IMR-90 (cell line): Measurements from ENCODE around the gene WNT11. TPM values are rescaled to one million over a fixed set of nuclear protein-coding genes. Genes with fewer than 3 reads are reported as not detected.

Source experiments
- ATAC-seq: fragments of 200-7000 bp; cut with Tn5 transposase; 2 replicates; pipeline ENCODE4 v1.9.1; 2020; ENCODE audit warnings: low read depth, mild to moderate bottlenecking, moderate library complexity
- BruUV-seq: library from RNA; stranded (reverse); fragments of 400-500 nt; replicated peaks from 2 replicates; lab custom pipeline; 2021; lab: Mats Ljungman, UMichigan
- CTCF ChIA-PET: fragments of 300-600 bp; formaldehyde crosslinking; extraction: SDS; loops from one replicate; lab custom pipeline; 2021; ENCODE audit warnings: antibody characterized with exemption; lab: Yijun Ruan, JAX
- POLR2A ChIA-PET: fragments of 300-600 bp; sonication (Branson Sonifier 250); formaldehyde crosslinking; loops from one replicate; lab custom pipeline; 2022; ENCODE audit warnings: antibody characterized with exemption; ENCODE audit not compliant: unreplicated experiment; lab: Charles Lee
- DNase-seq: peaks from one replicate; pipeline ENCODE4 v3.0.0; 2013
- H2AFZ ChIP-seq: replicated peaks from 2 replicates; pipeline ENCODE3; 2013; ENCODE audit warnings: low read length, mild to moderate bottlenecking; ENCODE audit not compliant: poor library complexity
- H2AK5ac ChIP-seq: 2 replicates; pipeline ENCODE4 v1.6.1; 2013; ENCODE audit warnings: low read depth, low read length, inconsistent platforms
- H2AK9ac ChIP-seq: replicated peaks from 2 replicates; pipeline ENCODE3; 2013; ENCODE audit warnings: mild to moderate bottlenecking, low read depth, low read length, moderate library complexity; ENCODE audit not compliant: poor library complexity
- H2BK120ac ChIP-seq: 2 replicates; pipeline ENCODE4 v1.6.1; 2013; ENCODE audit warnings: low read depth, low read length, inconsistent platforms
- H2BK15ac ChIP-seq: 3 replicates; pipeline ENCODE4 v1.6.1; 2013; ENCODE audit warnings: low read depth, low read length, inconsistent platforms
- H2BK20ac ChIP-seq: 2 replicates; pipeline ENCODE4 v1.6.1; 2013; ENCODE audit warnings: low read depth, mild to moderate bottlenecking, inconsistent platforms, low read length, moderate library complexity
- H2BK5ac ChIP-seq: 2 replicates; pipeline ENCODE4 v1.6.1; 2013; ENCODE audit warnings: mild to moderate bottlenecking, low read depth, low read length, inconsistent platforms; ENCODE audit not compliant: poor library complexity, severe bottlenecking
- H3K14ac ChIP-seq: replicated peaks from 2 replicates; pipeline ENCODE4 v1.6.1; 2013; ENCODE audit warnings: low read depth, low read length, inconsistent platforms
- H3K18ac ChIP-seq: 2 replicates; pipeline ENCODE4 v1.6.1; 2013; ENCODE audit warnings: low read depth, low read length, control low read depth
- H3K23ac ChIP-seq: 2 replicates; pipeline ENCODE4 v1.6.1; 2013; ENCODE audit warnings: low read depth, low read length, inconsistent platforms
- H3K27ac ChIP-seq: 2 replicates; pipeline ENCODE4 v1.5.1; 2013; ENCODE audit warnings: mild to moderate bottlenecking, control low read depth, low read length; ENCODE audit not compliant: insufficient read depth
- H3K27me3 ChIP-seq: 2 replicates; pipeline ENCODE4 v1.6.1; 2013; ENCODE audit warnings: low read length; ENCODE audit not compliant: control insufficient read depth, insufficient read depth
- H3K36me3 ChIP-seq: 2 replicates; pipeline ENCODE4 v1.6.1; 2013; ENCODE audit warnings: low read length, mixed read lengths; ENCODE audit not compliant: control insufficient read depth, insufficient read depth
- H3K4ac ChIP-seq: 2 replicates; pipeline ENCODE4 v1.6.1; 2013; ENCODE audit warnings: low read depth, low read length, inconsistent platforms
- H3K4me1 ChIP-seq: 2 replicates; pipeline ENCODE4 v1.6.1; 2013; ENCODE audit warnings: low read length, mixed read lengths; ENCODE audit not compliant: control insufficient read depth, insufficient read depth
- H3K4me2 ChIP-seq: 2 replicates; pipeline ENCODE4 v1.6.1; 2013; ENCODE audit warnings: low read depth, mild to moderate bottlenecking, control low read depth, low read length, moderate library complexity
- H3K4me3 ChIP-seq: 2 replicates; pipeline ENCODE4 v1.5.1; 2013; ENCODE audit warnings: low read depth, mild to moderate bottlenecking, control low read depth, low read length, moderate library complexity; ENCODE audit not compliant: insufficient read depth
- H3K56ac ChIP-seq: 2 replicates; pipeline ENCODE4 v1.6.1; 2013; ENCODE audit warnings: low read length, inconsistent platforms; ENCODE audit not compliant: insufficient read depth; ENCODE audit errors: extremely low read depth
- H3K79me1 ChIP-seq, 2 experiments: 2 replicates each; pipeline ENCODE4 v1.6.1; 2013; ENCODE audit warnings: low read length in 2 of 2, inconsistent platforms in 1 of 2, low read depth in 1 of 2
- H3K9ac ChIP-seq: 2 replicates; pipeline ENCODE4 v1.6.1; 2013; ENCODE audit warnings: low read depth, low read length, control low read depth
- H3K9me1 ChIP-seq: 2 replicates; pipeline ENCODE4 v1.6.1; 2013; ENCODE audit warnings: low read length, inconsistent platforms; ENCODE audit not compliant: insufficient read depth
- H3K9me3 ChIP-seq: 2 replicates; pipeline ENCODE4 v1.6.1; 2013; ENCODE audit warnings: low read length; ENCODE audit not compliant: control insufficient read depth, insufficient read depth
- H4K20me1 ChIP-seq: 2 replicates; pipeline ENCODE4 v1.6.1; 2013; ENCODE audit warnings: low read length, inconsistent platforms; ENCODE audit not compliant: insufficient read depth
- H4K5ac ChIP-seq: 2 replicates; pipeline ENCODE4 v1.6.1; 2013; ENCODE audit warnings: mild to moderate bottlenecking, low read depth, low read length, control low read depth
- H4K8ac ChIP-seq, 2 experiments: 2 replicates each; pipeline ENCODE4 v1.6.1; 2013; ENCODE audit warnings: low read depth in 2 of 2, low read length in 2 of 2, control low read depth in 1 of 2, inconsistent platforms in 1 of 2
- H4K91ac ChIP-seq: 2 replicates; pipeline ENCODE4 v1.6.1; 2013; ENCODE audit warnings: low read depth, low read length, inconsistent platforms; ENCODE audit not compliant: insufficient read depth
- CEBPB ChIP-seq: IDR thresholded peaks from 2 replicates; pipeline ENCODE4 v1.6.1; 2012; ENCODE audit warnings: low read depth, low read length, improper control_type of control experiment
- MAFK ChIP-seq: IDR thresholded peaks from 2 replicates; pipeline ENCODE4 v1.6.1; 2012; ENCODE audit warnings: low read depth, low read length, improper control_type of control experiment
- MXI1 ChIP-seq: IDR thresholded peaks from 2 replicates; pipeline ENCODE4 v1.6.1; 2012; ENCODE audit warnings: low read depth, mild to moderate bottlenecking, low read length, moderate library complexity, borderline replicate concordance
- RAD21 ChIP-seq: IDR thresholded peaks from 2 replicates; pipeline ENCODE4 v1.6.1; 2012; ENCODE audit warnings: low read length, improper control_type of control experiment
- RCOR1 ChIP-seq: IDR thresholded peaks from 2 replicates; pipeline ENCODE4 v1.6.1; 2012; ENCODE audit warnings: mild to moderate bottlenecking, low read length, improper control_type of control experiment; ENCODE audit not compliant: insufficient replicate concordance
- WGBS, 2 experiments: methylation state at CpG; one replicate each; pipeline versions ENCODE4 v1.1.5 to v1.1.7; 2013; ENCODE audit warnings: missing lambda C conversion rate in 2 of 2; ENCODE audit not compliant: insufficient read length in 1 of 2; ENCODE audit errors: extremely low coverage in 2 of 2; 5-methylcytosine and 5-hydroxymethylcytosine counted together
- dilution Hi-C: fragments of 300-500 bp; cut with HindIII; formaldehyde crosslinking; loops from one replicate; pipeline ENCODE4 v1.14.3; 2018; ENCODE audit warnings: low sequenced_read_pairs; ENCODE audit not compliant: unreplicated experiment
- in situ Hi-C: fragments of 300-500 bp; cut with MboI; formaldehyde crosslinking; loops from 3 replicates; pipeline ENCODE4 v1.14.3; 2019; ENCODE audit warnings: low sequenced_read_pairs, inconsistent platforms, mixed read lengths
- intact Hi-C: fragments of 100-400 bp; cut with micrococcal nuclease; formaldehyde crosslinking; loops from 2 replicates; pipeline ENCODE4 v1.10.0; 2022
- polyA plus RNA-seq, 3 experiments: library from polyadenylated mRNA; depleted of rRNA; stranded (reverse); fragments of >200 nt; gene quantifications; 2 replicates each; pipeline ENCODE4 v1.2.3, GENCODE V29; 2012; ENCODE audit warnings: low replicate concordance in 1 of 3
- total RNA-seq: library from RNA; depleted of rRNA; stranded (reverse); fragments of >200 nt; gene quantifications from 2 replicates; pipeline ENCODE4 v1.2.3, GENCODE V29; 2012

The WNT11 gene
- total and polyA plus RNA-seq, 2 of the 4 experiments (the other 2 are of a cell fraction): 0.10 TPM; not detected in 1

DNA sequence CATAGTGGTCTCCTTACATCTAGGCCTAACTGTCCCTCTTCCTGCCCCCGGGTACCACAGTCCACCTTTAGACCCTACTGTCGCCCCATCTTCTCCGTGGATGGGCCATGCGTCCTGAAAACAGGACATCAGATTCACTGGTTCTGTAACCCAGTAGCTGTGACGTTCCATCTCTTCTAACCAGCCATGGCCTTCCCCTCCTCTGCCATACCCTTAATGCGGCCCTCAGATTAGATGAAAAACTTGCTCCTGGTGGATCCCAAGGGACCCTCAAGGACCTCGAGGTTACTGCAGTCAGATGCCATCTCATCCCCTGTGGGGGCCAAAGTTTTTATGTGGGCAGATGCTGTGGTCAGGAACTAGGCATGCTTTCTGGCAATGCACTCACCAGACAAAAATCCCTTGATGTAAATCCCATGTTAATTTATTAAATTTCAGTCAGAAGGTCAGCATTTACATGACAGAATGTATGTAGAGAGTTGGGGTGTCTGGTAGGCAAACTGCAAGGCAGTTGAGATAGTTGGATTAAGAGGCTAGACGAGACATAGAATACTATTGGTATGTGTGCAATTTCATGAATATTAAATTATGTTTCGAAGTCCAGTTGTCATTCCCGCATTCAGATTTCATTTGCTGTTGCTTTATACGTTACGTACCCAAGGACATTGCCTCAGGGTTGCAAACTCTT lies 64.3 kb downstream of the WNT11 start:
- POLR2A ChIA-PET: no interaction called here

More for the DNA sequence above, 64.3 kb downstream of the WNT11 start:
- WGBS, 2 experiments: 86% methylated on average over 1 of the region's 12 CpGs; no CpG with 5 or more reads in 1 of the 2 experiments
- no peaks in the 10 kb centered on the region for H4K20me1 ChIP-seq
- no peak overlapping the region for H3K4me3 ChIP-seq
- H2AK5ac ChIP-seq: no peak overlapping the region
- H4K8ac ChIP-seq: no peak overlapping the region
- no peaks in the 10 kb centered on the region for H3K9me3 ChIP-seq
- peaks cover 9% of the 10 kb centered on the region for H3K36me3 ChIP-seq
- BruUV-seq: no TSS peak
- in situ Hi-C loops (no loop called here), intact Hi-C loops (no loop called here), dilution Hi-C loops (no loop called here)
- no peak overlapping the region for H3K14ac ChIP-seq
- no peak overlapping the region for H2BK5ac ChIP-seq
- no peak overlapping the region for H2BK15ac ChIP-seq
- no peak overlapping the region for H3K4ac ChIP-seq
- no peak for TF ChIP-seq RCOR1
- no peak for TF ChIP-seq CEBPB
- no peak for TF ChIP-seq MXI1
- no peak for TF ChIP-seq MAFK
- TF ChIP-seq RAD21: no peak
- no peak overlapping the region for H2AK9ac ChIP-seq
- no peak overlapping the region for H3K9ac ChIP-seq
- no peak overlapping the region for H4K5ac ChIP-seq
- H3K27ac ChIP-seq: no peak overlapping the region
- no peaks in the 10 kb centered on the region for H3K27me3 ChIP-seq
- CTCF ChIA-PET: interaction anchor here (1.7 kb wide), 1 partner anchor 10 kb away, joined by 5 read pairs; no protein-coding TSS in a partner anchor
- H3K23ac ChIP-seq: no peak overlapping the region
- no peak overlapping the region for H3K18ac ChIP-seq
- no peak for ATAC-seq
- DNase-seq: peak; percentile 5
- H2AFZ ChIP-seq: no peak overlapping the region
- no peak overlapping the region for H3K56ac ChIP-seq
- H4K91ac ChIP-seq: no peak overlapping the region
- H2BK20ac ChIP-seq: no peak overlapping the region
- no peak overlapping the region for H3K4me2 ChIP-seq
- H3K4me1 ChIP-seq: no peaks in the 10 kb centered on the region
- H2BK120ac ChIP-seq: no peak overlapping the region
- no peaks in the 10 kb centered on the region for H3K79me1 ChIP-seq
- peaks cover 7% of the 10 kb centered on the region; the same call in 1 of the 2 replicates for H3K9me1 ChIP-seq
